ENCODE measurements around the gene HEBP1.
"Not testable (repeated sequence)": the region's sequence is repeated elsewhere in the genome, so short reads cannot be mapped to it uniquely, and the experiment has no call there.

Gene HEBP1, protein sequence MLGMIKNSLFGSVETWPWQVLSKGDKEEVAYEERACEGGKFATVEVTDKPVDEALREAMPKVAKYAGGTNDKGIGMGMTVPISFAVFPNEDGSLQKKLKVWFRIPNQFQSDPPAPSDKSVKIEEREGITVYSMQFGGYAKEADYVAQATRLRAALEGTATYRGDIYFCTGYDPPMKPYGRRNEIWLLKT

DNA sequence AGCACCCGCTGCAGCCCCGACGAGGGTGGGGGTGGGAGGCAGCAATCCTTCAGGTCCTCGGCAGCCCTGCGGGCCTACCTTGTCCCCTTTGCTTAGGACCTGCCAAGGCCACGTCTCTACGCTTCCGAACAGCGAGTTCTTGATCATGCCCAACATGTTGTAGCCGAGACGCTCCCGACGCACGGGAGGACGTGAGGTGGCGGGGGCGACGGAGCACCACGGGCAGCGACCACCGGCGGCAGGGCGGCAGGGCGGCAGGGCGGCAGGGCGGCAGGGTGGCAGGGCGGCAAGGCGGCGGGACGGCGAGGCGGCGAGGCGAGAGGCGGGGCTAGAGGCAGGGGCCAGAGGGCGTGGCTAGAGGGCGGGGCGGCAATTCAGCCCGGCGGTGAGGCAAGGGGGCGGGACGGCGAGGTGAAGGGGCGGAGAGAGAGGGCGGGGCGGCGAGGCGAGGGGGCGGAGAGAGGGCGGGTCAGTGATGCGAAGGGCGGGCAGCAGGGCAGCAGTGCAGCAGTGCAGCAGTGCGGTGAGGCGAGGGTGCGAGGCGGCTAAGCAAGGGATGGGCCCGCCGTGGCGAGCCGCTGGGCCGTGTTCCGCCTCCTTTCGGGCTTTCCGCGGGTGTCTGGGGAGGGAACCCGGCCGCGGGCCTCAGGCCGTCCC, at the start of gene HEBP1:
Gene HEBP1, minus strand, starts transcription at position 307 of the 657 bp plus-strand sequence. Its CDS starts 151 bp downstream, at position 156.
- peak; percentile 90 to 95 (median 92) for DNase-seq (ENCODE audit: low read depth in 3 of 3)

DNA sequence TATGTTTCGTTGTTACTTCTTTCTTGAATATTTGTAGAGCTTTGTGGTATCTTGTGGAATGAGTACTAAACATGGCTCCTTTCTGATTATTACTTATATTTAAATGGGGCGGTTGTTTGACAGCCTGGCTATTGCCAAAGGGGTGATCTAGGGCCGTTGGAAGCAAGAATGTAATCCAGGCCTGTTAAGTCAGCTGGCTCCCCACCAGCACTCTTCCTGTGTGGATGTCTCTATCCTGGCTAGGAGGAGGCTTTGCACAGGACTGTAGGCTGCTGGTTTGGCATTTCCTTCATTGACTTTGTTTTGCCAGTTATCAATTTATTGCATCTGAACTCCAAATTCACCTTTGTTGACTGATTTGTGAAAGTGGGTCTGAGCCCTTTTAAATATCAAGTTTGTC, 49.8 kb upstream of the HEBP1 start:
- DNase-seq (ENCODE audit: low read depth in 3 of 3), result no peak

DNA sequence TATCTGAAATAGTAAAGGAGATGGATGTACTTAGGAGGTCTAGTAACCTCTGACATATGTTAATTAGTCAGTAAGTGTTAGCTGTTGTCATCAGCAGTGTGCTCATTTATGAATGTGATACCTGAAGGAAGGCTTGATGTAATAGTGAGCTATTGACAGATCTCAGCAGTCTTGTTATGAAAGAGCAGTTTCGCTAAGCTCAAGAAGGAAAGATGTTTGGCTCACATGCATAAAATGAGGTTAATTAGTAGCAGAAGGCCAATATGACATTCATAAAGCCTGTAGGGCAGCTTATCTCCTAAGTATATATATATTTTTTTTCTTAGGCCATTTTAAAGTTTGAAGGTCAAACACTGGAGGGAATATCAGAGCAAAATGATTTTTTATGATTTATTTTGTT, 46.9 kb upstream of the HEBP1 start:
- no peak for DNase-seq (ENCODE audit: low read depth in 3 of 3)

DNA sequence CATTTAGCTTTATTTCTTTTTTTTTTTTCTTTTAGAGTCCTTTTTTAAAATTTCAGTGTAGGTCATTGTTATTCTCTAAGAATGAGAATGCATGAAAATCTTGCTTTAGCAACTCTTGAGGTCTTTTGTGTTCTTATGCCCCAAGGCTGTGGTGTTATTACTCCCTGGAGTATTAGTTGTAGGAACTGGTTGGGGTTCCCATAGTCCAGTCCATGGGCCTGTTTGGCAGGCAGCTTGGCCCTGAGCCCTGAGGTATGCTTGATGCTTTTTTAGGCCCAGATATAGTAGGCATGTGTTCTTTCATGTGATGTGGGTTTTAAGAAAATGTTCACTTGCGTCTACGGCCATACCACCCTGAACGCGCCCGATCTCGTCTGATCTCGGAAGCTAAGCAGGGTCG, 45.8 kb upstream of the HEBP1 start:
- no peak for DNase-seq (ENCODE audit: low read depth in 3 of 3)

DNA sequence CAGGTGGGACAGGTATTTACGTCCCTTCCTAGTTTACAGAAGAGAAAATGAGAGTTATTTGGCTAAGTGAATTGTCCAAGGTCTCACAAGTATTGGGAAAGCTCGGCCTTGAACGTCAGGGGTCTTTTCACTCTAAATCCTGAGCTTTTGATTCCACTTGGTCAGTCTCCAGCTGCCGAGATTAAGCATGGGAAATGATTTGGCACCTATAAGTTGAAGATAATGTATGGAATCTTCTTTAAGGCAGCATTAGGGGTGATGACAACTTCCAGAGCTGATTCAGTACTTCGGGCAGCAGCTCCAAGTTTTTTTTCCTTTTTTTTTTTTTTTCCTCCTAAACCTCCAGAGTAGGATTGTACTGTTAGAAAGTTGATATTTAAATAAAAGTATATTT, 44.8 kb upstream of the HEBP1 start:
- DNase-seq (ENCODE audit: low read depth in 3 of 3), result no peak

DNA sequence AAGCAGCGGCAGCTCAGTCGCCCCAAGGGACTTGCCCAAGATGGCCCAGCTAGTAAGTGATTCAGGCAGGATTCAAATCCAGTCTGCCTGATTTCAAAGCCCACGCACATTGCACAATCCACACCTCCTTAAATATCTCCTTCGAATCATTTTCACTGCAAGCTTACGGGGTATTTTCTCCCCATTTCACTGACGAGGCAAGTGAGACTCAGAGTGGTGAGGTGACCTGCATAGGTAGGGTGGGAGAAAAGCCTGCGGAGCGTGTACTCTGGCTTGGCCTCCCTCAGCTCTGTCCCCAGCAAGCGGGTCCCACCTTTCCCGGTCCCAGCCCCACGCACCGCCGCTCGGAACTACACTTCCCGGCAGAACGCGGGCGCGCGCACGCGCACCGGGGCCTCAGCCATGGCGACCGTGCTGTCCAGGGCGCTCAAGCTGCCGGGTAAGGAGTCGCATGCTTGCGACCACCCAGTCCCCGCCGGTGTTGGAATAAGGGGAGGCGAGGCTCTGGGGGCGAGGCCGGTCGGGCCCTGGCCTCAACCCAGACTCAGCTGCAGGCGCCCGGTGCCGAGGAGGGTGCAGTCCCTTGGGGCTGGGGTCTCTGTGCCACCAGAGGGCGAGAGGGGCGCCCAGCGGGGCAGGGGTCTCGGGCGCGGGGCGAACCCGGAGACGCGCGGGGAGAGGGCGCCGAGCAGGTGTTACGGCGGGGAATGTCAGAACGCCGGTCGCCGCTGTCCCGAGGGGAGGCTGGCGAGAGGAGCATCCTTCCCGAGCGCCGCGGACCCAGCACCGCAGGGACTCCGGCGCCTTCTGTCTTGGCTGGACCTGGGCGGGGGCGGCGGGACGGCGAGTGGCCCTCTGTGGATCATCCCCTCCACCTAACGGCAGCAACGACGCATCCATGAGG, 44.2 kb upstream of the HEBP1 start, which contains the start of gene FAM234B:
Gene FAM234B, plus strand, starts transcription at position 380 of the 904 bp plus-strand sequence. Its CDS starts 23 bp downstream, at position 403.
- peak; percentile 41 to 74 (median 56) for DNase-seq (ENCODE audit: low read depth in 3 of 3)

DNA sequence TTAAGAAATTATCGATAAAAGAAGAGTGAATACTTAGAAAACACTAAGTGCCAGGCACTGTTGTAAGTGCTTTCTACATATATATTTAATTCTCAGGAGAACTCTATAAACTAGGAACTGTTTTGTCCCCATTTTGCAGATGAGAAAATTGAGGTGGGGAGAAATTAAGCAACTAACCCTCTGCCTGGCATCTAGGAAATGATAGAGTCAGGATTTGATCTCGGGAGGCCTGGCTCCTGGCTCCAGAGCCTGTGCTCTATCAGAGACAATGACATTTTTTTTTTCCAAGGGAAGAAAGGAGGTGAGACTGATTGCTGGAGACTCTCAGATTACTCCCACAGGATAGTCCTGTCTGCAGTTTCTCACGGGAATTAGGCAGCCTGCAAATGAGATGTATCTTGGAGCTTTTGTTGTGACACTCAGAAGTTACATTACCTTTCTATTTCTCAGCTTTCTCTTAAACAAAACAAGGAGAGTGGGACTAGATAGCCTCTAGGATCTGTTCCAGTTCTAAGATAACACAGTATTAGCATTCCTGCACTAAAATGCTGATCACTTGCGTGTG, 42.7 kb upstream of the HEBP1 start:
- no peak for DNase-seq (ENCODE audit: low read depth in 3 of 3)

DNA sequence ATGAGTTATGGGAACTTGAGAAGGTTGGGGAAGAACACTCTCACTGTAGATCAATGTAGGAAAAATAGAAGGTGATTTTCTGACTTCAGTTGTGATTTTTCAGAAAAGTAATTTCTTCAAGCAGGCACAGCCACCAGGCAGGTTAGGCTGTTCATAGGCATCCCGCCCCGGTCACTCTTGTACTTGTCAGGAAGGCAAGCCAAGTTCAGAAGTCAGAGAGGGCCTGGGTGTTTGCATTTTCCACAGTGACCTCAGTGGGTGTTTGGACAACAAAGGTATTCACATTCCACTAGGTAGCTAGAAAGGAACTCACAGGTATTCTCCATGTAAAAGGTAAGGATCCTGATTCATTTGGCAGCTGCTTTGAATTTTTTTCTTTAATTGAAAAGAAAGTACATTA, 41.2 kb upstream of the HEBP1 start:
- no peak for DNase-seq (ENCODE audit: low read depth in 3 of 3)

DNA sequence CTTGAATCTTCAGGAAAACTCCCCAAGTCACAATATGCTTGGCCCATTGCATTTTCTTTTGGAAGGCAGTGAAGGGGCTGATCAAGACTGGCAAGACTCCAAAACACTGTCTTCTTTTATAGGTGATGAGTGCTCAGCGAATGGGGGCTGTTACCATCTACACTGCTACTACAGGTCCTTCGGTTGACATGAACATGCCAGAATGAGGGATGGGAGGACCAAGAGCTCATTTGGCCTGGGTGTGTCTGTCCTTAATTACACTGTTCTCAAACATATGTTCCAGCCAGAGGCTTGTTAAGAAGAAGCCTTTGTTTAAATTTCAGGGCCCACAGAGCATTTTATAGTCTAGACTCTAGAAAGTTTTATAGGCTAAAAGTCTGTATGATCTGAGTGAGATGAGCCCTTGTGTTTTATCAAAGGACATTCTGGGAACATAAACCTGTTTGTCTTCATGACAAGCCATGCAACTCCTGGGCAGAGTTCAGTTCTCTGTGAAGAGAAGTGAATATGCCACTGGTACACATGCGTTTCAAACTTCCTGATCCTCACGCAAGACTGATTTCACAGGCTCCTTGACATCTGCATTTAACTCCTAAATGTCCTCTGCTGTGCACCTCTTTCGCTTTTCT, 39.4 kb upstream of the HEBP1 start:
- no peak for DNase-seq (ENCODE audit: low read depth in 3 of 3)

DNA sequence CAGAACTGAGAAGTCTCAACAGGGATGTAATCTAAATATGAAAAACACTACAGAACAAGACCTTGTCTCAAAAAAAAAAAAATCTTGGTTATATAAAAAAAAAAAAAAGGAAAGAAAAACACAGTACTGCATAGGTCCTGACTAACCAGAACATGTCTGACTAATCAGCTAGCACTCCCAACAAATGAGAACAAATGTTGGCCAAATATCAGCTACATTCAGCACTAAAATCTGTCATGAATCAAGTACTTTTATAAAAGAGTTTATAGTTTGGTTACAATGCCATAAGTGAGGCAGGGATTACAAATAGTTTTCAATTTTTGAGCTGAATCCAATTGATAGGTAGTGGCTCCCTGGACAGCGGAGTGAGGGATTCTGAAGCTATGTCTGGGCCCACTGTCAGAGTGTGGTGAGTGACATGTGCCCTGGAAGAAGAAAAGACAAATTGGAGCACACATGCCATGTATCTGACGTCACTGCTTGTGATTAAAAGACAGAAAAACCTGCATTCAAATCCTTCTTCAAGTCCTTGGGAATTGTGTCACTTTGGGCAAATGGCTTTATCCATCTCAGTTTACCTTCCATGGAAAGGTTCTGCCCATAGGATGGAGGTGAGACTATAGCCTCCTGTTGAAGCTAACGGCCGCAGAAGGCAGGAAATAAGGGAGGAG, 38.6 kb upstream of the HEBP1 start:
- DNase-seq (ENCODE audit: low read depth in 3 of 3), result no peak

DNA sequence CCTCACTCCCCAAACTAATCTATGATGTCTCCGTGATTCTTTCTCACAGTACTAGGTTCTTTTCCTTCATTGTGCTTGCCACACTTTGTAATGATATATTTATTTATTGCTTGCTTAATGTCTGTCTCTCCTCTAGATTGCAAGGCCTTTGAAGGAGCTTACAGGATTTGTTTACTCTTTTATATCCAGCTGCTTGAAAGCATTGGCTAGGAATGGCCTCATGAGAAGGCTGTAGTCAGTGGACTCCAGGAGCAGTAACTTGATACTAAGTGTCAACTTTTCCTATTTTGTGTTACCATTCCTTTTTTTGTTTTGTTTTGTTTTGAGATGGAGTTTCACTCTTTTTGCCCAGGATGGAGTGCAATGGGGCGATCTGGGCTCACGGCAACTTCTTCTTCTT, 36.8 kb upstream of the HEBP1 start:
- DNase-seq (ENCODE audit: low read depth in 3 of 3), result no peak

DNA sequence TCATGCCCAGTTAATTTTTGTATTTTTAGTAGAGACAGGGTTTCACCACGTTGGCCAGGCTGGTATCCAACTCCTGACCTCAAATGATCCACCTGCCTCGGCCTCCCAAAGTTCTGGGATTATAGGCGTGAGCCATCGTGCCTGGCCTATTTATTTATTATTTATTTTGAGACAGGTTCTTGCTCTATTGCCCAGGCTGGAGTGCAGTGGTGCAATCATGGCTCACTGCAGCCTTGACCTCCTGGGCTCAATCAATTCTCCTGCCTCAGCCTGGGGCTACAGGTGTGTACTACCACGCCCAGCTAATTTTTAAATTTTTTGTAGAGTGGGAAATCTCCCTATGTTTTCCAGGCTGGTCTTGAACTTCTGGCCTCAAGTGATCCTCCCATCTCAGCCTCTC, 35.3 kb upstream of the HEBP1 start:
- DNase-seq (ENCODE audit: low read depth in 3 of 3), result not testable (repeated sequence)

DNA sequence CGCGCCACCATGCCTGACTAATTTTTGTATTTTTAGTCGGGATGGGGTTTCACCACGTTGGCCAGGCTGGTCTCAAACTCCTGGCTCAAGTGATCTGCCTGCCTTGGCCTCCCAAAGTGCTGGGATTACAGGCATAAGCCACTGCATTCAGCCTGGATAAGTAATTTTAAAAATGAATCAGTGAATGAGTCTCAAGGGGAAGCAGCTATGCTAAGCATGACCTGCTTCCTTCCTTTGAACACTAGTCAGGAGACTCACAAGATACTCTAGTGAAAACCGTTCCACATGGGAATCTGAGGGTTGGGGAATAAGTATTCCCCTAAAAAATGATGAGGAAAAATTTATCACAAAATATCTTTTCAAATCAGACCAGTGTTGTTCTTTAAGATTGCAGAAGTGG, 33.4 kb upstream of the HEBP1 start:
- no peak for DNase-seq (ENCODE audit: low read depth in 3 of 3)

DNA sequence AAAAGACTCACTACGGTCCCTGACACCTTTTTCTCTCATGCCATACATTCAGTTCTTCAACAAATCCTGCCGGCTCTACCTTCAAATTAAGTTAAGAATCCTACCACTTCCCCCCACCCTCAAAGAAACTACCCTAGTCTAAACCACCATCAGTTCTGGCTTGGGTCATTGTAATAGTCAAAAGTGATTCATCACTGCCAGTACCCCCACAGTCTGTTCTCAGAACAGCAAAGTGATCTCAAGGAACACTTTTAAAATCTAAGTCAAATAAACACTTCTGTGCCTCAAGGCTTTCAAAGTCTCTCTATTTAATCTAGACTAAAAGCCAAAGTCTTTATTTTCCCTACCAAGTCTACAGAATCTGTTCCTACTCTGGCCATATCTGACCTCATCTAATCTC, 32.1 kb upstream of the HEBP1 start:
- DNase-seq (ENCODE audit: low read depth in 3 of 3), result no peak

DNA sequence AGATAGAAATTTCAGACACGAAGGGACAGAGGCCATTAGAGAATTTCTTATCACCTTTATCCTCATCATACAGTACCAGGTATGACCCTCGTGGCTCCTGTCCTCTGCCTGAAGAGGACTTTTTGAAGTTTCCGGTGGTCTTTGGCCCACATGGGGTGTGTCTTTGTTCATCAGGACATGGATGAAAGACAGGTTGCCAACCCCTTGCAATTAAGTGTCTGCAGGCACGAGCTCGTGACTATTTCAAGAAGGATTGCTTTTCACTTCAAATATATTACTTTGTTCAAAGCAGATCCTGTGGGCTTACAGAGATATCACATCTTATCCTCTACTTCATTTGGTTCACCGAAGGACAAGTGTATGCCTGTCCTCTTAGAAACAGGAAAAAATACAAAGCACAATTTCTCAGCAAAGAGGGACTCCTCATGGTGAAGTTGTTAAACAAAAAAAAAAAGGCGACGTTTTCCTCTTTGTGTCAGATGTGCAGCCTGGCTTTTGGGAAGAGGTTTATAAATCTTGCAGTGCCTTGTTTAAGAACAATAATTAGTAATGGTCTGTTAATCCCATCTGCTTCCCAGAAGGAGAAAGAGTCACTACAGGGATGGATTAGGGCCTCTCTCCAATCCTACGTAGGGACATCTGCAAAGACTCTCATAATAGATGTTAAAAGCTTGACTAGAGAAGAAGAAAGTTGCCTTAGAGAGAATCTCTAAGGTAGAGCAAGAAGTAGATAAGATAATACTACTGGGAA, 30.7 kb upstream of the HEBP1 start:
- no peak for DNase-seq (ENCODE audit: low read depth in 3 of 3)

DNA sequence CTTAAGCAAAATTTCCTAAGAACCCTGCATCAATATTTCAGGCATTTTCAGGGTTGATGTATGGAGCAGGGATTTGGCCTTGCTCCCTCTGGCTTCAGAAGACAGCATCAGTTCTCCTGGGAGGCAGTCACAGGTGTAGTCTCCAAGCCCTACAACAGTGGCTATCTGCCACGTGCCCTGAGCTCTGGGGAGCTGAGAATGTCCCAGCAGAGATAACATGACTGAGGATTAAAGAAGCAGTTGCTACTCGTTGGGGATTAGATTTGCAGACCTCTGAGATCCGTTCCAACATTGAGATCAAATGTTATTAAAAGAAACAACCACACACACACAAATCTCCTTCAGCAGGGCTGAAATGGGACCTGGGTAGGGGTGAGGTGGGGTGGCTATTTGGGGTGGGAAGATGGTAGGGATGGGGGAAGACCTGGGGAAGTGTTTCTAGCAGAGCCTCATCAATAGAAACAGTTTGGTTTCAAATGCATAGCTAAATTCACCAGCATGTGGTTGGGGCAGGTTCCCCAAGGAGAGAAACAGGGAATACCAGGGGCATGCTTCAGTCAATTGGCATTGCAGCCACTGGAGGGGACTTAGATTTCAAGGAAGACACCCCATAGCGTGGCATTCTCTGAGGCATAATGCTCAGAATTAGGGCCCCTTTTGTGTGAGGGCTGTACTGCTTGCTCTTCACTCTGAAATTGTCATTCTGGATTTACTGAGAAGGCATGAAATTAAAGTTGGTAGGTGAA, 28.9 kb upstream of the HEBP1 start:
- no peak for DNase-seq (ENCODE audit: low read depth in 3 of 3)

DNA sequence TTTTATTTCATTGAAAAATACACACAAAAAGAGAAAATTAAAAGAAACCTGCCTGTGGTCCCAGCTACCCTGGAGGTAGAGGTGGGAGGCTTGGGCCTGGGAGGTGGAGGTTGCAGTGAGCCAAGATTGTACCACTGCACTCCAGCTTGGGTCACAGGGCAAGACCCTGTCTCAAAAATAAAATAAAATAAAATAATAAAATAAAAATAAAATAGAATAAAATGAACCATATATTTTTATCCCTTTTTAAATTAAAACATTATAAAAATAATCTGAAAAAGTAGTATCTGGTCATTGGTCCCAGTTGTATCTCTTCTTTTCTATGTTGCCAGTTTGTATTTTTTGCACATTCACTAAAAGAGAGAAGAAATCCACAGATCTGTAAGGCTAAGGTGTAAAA, 27.4 kb upstream of the HEBP1 start:
- no peak for DNase-seq (ENCODE audit: low read depth in 3 of 3)

DNA sequence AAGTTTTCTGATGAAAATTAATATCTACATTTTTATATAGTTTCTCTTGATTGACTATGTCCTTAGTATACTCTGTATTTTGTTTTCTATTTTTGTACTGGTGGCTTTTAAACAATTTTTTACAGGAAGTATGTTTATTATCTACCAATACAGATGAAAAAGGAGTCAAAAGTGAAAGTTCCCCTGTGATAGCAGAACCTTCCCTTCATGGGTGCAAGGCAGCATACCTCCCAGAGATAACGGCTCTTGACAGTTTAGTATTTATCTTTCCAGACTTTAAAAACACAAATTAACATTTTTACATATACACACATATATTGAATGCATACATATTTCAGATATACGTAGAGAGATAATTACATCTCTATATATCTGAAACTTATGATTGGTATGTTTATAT, 27.0 kb upstream of the HEBP1 start:
- no peak for DNase-seq (ENCODE audit: low read depth in 3 of 3)

DNA sequence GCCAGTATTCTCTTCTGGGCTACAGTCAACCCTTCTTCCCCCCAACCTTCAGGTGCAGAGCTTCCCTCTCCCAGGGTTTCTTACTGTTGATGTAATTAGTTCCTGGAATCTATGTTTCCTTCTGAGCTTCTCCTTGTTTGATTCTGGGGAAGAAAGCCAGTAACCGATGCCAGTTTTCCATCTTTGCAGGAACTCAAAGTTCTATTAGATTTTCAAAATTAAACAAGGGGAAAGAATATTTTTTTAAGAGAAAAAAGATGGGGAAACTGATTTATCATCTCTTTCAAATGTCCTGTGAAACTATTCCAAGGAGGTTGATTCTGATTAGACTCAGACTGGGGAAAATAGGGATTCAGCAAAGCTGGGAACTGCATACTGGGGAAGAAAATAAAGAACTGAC, 26.2 kb upstream of the HEBP1 start:
- DNase-seq (ENCODE audit: low read depth in 3 of 3), result no peak

DNA sequence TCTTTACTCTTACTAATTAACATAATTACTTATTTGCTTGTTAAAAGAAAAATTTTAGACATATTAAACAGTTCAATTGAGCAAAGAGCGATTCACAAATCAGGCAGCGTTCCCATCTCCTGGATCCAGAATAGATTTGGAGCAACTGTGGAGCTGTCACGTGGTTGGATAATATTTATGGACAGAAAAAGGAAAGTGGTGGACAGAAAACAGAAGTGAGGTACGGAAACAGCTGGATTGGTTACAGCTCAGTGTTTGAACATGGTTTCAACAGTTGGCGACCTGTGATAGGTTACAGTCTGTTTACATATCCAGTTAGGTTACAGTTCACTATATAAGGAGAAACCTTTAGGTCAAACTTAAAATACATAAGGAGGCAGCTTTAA, 24.5 kb upstream of the HEBP1 start:
- DNase-seq (ENCODE audit: low read depth in 3 of 3), result no peak
